Cardiac fibroblast (primary cell): ENCODE data around the gene PRR3.

Experiments used
- DNase-seq, 2 donors: peaks; one replicate each; pipeline versions ENCODE4 v3.0.0 to v3.0.0-alpha.2; 2010; ENCODE audit warnings: low read depth in 2 of 2
- H3K4me3 ChIP-seq, 2 donors: replicated peaks in 1 of 2; 1 replicate in 1 of 2; 2 replicates in 1 of 2; pipeline ENCODE4 v1.5.1; 2011; ENCODE audit warnings: low read depth in 2 of 2, low read length in 2 of 2, mild to moderate bottlenecking in 2 of 2, moderate library complexity in 1 of 2
- CTCF ChIP-seq: IDR thresholded peaks from one replicate; pipeline ENCODE4 v1.5.1; 2011; ENCODE audit warnings: low read depth, mild to moderate bottlenecking, low read length, inconsistent platforms

The PRR3 gene

DNA sequence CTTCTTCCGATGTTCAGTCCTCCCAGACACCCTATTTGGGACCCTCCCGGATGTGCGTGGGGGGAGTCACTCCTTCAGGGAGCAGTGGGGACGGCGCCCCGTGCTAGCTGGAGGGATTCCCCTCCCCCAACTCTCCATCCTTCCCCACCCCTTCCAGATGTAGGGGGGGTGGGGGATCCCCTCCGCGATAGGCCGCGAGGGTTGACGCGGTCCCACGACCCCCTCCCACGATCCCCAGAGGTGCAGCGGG, 1.4 kb upstream of the PRR3 start:
- H3K4me3 ChIP-seq = peak overlapping the region; percentile 80 to 100

GRCh38 chr6:30556066-30556905, 809 bp upstream of the PRR3 start, which contains the start of gene GNL1:
TSS of gene GNL1 (minus strand) at chr6:30556489. CDS start at chr6:30556203, 286 bp downstream.
- DNase-seq = peak; percentile 92 to 95
- TF ChIP-seq CTCF = no peak
- peak within 1 kb of the TSS; percentile 80 to 100 for H3K4me3 ChIP-seq

More for the DNA sequence above, 1.4 kb upstream of the PRR3 start:
- TF ChIP-seq CTCF = no peak
- no peak for DNase-seq

DNA sequence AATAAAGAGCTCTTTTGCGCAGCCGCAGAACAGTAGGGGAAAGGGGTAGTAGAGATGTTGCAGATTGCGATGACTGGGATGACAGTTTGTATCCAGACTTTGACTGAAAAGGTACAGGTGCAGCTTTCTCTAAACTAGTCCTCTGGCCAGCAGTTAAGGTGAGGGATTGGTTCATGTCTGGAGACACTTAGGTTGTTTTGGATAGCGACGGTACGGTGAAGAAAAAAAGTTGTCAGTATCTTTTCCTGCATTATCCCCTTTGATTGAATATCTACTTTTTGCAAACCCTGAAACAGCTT, 537 bp downstream of the PRR3 start:
- no peak for TF ChIP-seq CTCF
- H3K4me3 ChIP-seq = peak overlapping the region; percentile 80 to 100

DNA sequence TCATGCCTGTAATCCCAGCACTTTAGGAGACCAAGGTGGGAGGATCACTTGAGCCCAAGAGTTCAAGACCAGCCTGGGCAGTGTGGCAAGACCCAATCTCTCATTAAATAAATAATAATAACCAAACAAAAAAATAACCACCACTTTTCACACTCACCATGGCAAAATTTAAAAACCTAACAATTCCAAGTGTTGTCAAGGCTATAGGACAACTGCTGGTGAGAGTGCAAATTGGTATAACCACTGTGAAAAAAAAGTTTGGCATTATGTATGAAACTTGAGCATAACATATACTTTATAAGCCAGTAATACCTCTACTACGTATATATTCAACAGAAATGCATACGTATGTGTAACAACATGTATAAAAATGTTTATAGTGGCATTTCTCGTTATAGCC, 3.8 kb downstream of the PRR3 start:
- TF ChIP-seq CTCF = no peak
- no peak overlapping the region for H3K4me3 ChIP-seq
- DNase-seq = no peak

More for the DNA sequence above, 537 bp downstream of the PRR3 start:
- no peak for DNase-seq

- no peak for TF ChIP-seq CTCF
- DNase-seq = no peak
- H3K4me3 ChIP-seq = no peak overlapping the region
These were observed 5.7 kb downstream of the PRR3 start for GRCh38 chr6:30562470-30563425.

DNA sequence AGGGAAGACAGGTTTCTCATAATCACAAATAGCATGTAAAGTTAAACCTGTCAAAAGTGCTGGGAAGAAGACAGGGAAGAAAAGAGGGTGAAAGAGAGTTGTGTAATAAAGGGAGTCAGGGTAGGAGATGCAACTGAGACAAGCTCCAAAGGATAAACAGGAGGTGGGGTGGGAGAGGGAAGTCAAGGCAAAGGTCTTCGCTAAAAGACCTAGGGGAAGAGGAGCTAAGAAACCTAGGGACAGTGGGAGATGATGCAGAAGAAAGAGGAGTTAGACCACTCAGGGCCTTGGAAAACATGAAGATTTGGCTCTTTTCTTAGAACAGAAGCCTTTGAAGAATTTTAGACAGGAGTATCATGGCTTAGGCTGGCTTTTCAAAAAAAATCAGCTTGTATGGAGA, 7.0 kb downstream of the PRR3 start:
- no peak for TF ChIP-seq CTCF
- no peak for DNase-seq
- no peak overlapping the region for H3K4me3 ChIP-seq
